ENCODE results near the gene CYTH4. TPM values are rescaled to one million over a fixed set of nuclear protein-coding genes. Genes with fewer than 3 reads are reported as not detected.
A peak's percentile ranks its signal among the peaks of the same experiment; 100 is the strongest.

The CYTH4 gene
- total and polyA plus RNA-seq, 2 of the 8 experiments (the other 6 are each of a cell fraction or from before 2014, with no cell fraction given): 0.09 TPM; not detected in 1

- Histone ChIP-seq H2BK15ac (ENCODE audit: low read length) (0 out of 2 replicates have a peak overlapping the region, but pooled peaks have one; percentile 40), H3K14ac (ENCODE audit: insufficient read length) (no peak overlapping the region), H4K8ac (ENCODE audit: extremely low read depth, insufficient read depth, low read length) (no peak overlapping the region), H3K9me3 (ENCODE audit: insufficient read depth in 2 of 2, low read depth in 1 of 2, low read length in 1 of 2) (no peaks in the 10 kb centered on the region), H3K79me1 (ENCODE audit: low read depth, low read length) (no peaks in the 10 kb centered on the region), H3K23ac (ENCODE audit: insufficient read length) (no peak overlapping the region), H2BK20ac (ENCODE audit: low read length) (no peak overlapping the region), H2BK120ac (replicated peaks; ENCODE audit: low read depth, low read length) (no peak overlapping the region), H4K20me1 (replicated peaks in 1 of 2; ENCODE audit: control insufficient read depth in 1 of 2, insufficient read depth in 2 of 2, low read length in 2 of 2) (no peaks in the 10 kb centered on the region), H3K4me1 (replicated peaks in 1 of 4; ENCODE audit: control insufficient read depth in 3 of 4, insufficient read depth in 4 of 4, low read length in 3 of 4) (peaks cover 6 to 30% (median 16%) of the 10 kb centered on the region in 4 experiments), H3K27me3 (replicated peaks in 1 of 4; ENCODE audit: control insufficient read depth in 3 of 4, extremely low read depth in 1 of 4, insufficient read depth in 3 of 4, low read length in 3 of 4) (peaks cover 0 to 13% (median 3%) of the 10 kb centered on the region in 4 experiments; a peak in 3 of 7 replicates), H3K23me2 (ENCODE audit: low read depth, low read length) (peaks cover 2% of the 10 kb centered on the region; the same call in 1 of the 2 replicates), H2BK12ac (ENCODE audit: low read depth, low read length) (no peak overlapping the region; the same call in 1 of the 2 replicates), H2AK5ac (ENCODE audit: low read depth, low read length) (no peak overlapping the region), H3K79me2 (ENCODE audit: control insufficient read depth in 1 of 2, insufficient read depth in 2 of 2, low read length in 2 of 2) (no peaks in the 10 kb centered on the region; a peak in 1 of 4 replicates), H4K91ac (replicated peaks; ENCODE audit: insufficient read length, low read length) (peak overlapping the region; percentile 25), H3K27ac (ENCODE audit: low read depth, low read length) (no peak overlapping the region), H3K36me3 (ENCODE audit: control insufficient read depth in 2 of 4, insufficient read depth in 4 of 4, low read length in 3 of 4) (no peaks in the 10 kb centered on the region; a peak in 1 of 8 replicates), H3K56ac (replicated peaks; ENCODE audit: insufficient read length, low read depth, low read length) (no peak overlapping the region), H4K5ac (ENCODE audit: insufficient read length, low read depth, low read length) (no peak overlapping the region), H3K4ac (replicated peaks; ENCODE audit: insufficient read length, low read depth, low read length) (no peak overlapping the region), H3K4me2 (ENCODE audit: insufficient read depth in 1 of 2, low read depth in 2 of 2, low read length in 2 of 2) (no peak overlapping the region), H3K18ac (ENCODE audit: extremely low read depth, low read length) (peak overlapping the region; percentile 96), H2AFZ (ENCODE audit: low read length) (no peak overlapping the region), H3K9ac (replicated peaks in 1 of 4; ENCODE audit: extremely low read depth in 1 of 4, low read depth in 3 of 4, low read length in 3 of 4) (no peak overlapping the region), H3K4me3 (ENCODE audit: extremely low read depth in 1 of 4, insufficient read depth in 2 of 4, low read depth in 3 of 4, low read length in 4 of 4) (no peak overlapping the region), H2BK5ac (ENCODE audit: low read depth, low read length) (no peak overlapping the region)
- DNase-seq (ENCODE audit: low read depth in 1 of 2, low spot score in 2 of 2): no peak
- POLR2A ChIA-PET (ENCODE audit: partially characterized antibody): no interaction called here
- CTCF ChIA-PET (ENCODE audit: partially characterized antibody): interaction anchor here (0.6 to 3.1 kb wide), 4 partner anchors 43 to 740 kb away, joined by 3 to 11 read pairs (median 6); no protein-coding TSS in a partner anchor
- WGBS, 2 experiments (ENCODE audit: extremely low coverage in 1 of 2, insufficient coverage in 1 of 2, insufficient read length in 1 of 2, insufficient replicate concordance in 2 of 2, low coverage in 1 of 2, low lambda C conversion rate in 2 of 2, missing lambda C conversion rate in 1 of 2): 98% methylated on average over 5 of the region's 9 CpGs; no CpG with 5 or more reads in 1 of the 2 experiments
- FAIRE-seq: no peak
- no peak for TF ChIP-seq JUND (IDR thresholded peaks at IDR 0.05; ENCODE audit: low read length)
- TF ChIP-seq TAF1 (IDR thresholded peaks at IDR 0.05; ENCODE audit: low read depth, low read length): no peak
- no peak for TF ChIP-seq SP2 (IDR thresholded peaks at IDR 0.05; ENCODE audit: low read length)
- TF ChIP-seq EGR1 (IDR thresholded peaks at IDR 0.05; ENCODE audit: borderline replicate concordance, low read depth, low read length): no peak
- no peak for TF ChIP-seq ATF2 (IDR thresholded peaks at IDR 0.05; ENCODE audit: low read length)
- TF ChIP-seq RXRA (IDR thresholded peaks at IDR 0.05; ENCODE audit: insufficient read depth, low read depth, low read length): no peak
- no peak for TF ChIP-seq SP4 (IDR thresholded peaks at IDR 0.05; ENCODE audit: low read length)
These were observed 21.5 kb downstream of the CYTH4 start for GRCh38 chr22:37303821-37304274.

All from H1 (cell line).